Hypothalamus (tissue), 51 donors: ENCODE results near the gene DMRTC2.

Experiments used
- DNase-seq, 51 donors: peaks; one replicate each; lab custom pipeline; 2025; lab: John Stamatoyannopoulos, UW

The DMRTC2 gene

DNA sequence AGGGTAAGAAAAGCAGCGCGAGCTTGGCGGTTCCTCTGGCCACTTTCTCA lies at the start of gene DMRTC2:
TSS of gene DMRTC2 (plus strand) at position 42 of the 50 bp plus-strand sequence. CDS start 2,387 bp downstream, outside the sequence.
- no peak for DNase-seq

DNA sequence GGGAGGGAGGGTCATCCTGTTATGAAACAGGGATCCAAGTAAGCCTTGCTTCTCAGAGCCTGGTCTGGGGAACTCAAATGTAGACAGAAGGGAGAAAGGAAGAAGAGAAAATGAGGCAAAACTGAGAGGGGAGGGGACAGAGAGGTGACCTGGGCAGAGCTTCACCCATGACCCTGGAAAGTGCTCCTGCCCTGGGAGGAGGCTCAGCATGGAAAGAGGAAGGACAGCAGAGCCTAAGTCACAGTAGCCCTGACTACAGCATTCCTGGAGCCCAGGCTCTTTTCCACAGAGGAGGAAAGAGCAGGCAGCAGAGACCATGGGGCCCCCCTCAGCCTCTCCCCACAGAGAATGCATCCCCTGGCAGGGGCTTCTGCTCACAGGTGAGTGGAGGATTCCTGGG lies 48.5 kb upstream of the DMRTC2 start, which contains the start of gene CEACAM3:
TSS of gene CEACAM3 (plus strand) at position 226 of the 400 bp plus-strand sequence. CDS start at position 317, 91 bp downstream.
- no peak for DNase-seq

DNA sequence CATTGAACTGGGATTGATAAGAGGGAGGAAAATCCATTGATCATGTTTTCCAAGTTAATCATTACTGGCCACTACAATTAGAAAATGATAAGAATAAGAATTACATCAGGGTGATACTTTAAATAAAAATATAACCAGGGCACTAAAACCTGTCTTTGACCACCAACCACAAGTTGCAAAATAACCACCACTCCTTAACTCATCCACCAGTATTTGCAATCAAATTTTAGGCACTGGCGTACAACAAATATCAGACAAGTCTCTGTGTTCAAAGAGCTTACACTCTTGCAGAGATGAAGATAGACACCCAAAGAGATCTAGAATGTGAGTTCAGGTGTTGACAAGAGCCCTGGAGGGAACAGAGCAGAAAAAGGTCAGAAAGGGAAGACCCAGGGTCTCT lies 47.9 kb upstream of the DMRTC2 start:
- no peak for DNase-seq

DNA sequence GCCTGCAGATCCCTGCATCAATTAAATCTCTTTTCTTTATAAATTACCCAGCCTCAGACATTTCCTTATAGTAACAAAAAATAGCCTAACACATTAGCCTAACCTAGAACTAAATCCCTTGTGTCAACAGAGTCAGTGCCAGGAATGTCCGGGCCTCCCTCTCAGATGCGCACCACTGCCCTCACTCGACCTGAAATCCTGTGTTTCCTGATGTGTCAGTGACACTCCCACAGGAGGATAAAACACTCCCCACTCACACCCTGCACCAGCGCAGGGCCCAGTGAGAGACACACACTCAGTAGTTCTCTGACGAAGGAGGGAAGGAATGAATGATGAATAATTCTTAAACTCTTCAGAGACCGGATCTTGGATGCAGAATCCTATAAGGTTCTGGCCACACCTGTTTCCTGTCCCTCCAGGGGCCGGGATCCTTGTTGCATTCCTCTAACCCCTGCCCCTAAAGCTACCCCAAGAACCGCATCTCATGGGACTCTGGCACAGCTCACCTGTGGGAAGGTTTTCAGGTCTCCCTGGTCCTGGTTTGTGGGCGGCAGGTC lies 45.3 kb upstream of the DMRTC2 start:
- no peak for DNase-seq

DNA sequence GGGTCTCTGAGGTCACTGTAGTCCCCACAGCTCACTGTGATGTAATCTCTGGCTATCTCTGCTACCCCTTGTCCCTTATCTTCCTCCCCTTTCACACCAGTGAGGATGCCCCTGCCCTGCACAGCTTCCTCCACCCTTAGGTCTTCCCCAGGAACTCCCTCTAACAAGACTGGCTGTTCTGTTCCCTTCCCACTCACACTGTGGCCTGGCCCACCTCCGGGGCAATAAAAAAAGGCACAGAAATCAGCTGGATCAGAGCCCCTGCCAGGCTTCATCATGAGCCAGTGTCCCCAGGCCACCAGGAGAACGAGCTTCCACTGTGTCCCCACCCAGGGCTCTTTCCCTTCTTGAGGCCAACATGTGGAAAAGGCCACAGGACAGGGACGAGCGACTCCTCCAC lies 43.8 kb upstream of the DMRTC2 start:
- no peak for DNase-seq

DNA sequence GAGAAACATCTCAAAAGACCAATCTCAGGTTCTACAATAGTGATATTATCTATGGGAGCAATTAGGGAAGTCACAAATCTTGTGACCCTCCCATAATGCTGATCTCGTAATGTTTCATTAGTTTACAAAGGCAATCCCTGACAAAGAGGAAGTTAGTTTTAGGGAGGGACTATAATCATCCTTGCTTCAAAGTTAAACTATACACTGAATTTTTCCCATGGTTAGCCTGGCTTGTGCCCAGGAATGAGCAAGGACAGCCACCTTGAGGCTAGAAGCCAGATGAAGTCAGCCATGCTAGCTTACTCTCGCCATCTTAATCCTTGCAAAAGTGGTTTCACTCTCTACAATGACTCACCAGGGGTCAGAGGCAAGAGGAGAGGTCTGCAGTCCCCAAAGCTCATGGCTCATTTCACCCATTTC lies 43.0 kb upstream of the DMRTC2 start:
- DNase-seq = no peak

DNA sequence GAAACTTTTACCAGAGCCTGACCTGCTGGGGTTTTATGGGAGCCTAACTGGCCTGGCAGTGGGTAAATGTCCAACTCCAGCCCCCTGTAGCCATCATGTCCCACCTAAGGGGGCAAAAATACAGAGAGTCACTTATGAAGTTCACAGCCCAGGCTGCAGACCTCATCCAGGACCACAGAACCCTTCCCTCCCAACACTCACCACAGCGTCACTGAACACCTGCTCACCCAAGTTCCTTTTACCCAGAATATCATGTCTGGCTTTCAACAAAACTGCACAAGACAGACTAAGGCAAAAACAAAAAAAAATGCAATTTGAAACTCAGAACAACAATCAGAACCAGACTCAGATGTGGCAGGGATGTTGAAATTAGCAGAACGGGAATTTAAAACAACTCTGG lies 42.1 kb upstream of the DMRTC2 start:
- DNase-seq = no peak

DNA sequence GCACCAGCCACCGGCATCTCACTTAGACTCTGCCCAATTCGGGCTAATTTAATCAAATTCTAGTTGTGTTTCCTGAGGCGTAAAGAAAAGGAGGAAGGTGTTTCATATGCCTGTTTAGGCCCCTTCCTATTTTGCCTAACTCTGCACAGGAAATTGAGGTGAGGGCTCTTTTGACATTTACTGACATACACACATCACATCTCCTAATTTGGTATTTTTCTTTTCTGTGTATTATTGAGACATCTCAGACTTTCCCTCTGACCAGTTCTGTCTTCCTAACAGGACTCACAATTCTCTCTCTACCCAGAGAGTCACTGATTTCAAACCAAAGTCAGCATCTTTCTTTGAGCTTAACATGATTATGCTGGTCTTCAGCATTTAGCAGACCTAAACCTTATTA lies 40.5 kb upstream of the DMRTC2 start:
- no peak for DNase-seq

DNA sequence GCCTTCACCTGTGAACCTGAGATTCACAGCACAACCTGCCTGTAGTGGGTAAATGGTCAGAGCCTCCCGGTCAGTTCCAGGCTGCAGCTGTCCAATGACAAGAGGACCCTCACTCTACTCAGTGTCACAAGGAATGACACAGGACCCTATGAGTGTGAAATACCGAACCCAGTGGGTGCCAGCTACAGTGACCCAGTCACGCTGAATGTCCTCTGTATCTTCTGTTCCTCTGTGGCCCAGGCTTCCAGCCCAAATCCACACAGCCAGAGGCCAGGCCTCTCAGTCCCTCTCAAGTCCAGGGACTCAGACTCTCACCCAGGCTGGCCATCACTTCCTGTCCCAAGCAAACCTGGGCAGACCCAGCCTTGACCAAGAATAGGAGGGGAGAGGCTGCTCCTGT lies 37.7 kb upstream of the DMRTC2 start:
- no peak for DNase-seq

DNA sequence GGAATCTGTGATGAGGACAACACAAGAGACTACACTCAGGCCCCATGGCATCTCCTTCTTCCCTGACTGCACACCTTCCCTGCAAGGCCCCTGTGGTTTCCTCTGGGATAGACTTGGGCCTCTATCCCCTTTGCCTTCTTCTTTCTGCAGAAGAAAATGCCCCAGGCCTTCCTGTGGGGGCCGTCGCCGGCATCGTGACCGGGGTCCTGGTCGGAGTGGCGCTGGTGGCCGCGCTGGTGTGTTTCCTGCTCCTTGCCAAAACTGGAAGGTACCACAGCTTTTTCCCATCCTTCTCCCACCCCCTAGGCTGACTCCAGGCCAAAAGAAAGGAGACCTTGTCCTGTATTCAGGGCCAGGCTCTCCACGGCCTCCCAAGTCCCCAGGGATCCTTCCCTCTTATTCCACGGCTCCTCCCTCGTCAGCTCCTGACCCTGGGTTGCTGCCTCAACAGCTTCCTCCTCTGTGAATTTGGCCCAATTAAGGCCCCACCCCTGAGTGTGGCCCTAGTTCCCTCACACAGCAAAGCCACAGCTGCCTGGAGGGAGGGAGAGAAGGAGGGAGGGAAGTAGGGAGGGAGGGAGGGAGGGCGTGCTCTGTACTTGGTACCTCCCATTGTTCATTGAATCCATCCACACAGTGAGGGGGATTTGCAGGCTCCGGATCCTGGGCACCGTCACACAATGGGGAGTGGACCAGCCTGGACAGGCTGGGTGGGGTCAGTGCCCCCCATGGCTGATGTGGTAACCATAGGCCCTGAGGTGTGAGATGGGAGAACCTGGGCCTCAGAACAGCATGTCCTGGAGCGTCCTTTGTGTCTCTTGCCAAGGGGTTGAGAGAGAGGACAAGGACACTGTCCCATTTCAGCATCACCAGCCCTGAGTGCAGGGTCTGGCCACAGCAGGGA lies 35.9 kb upstream of the DMRTC2 start:
- peak in 1 of 51 donors; percentile 1 for DNase-seq

DNA sequence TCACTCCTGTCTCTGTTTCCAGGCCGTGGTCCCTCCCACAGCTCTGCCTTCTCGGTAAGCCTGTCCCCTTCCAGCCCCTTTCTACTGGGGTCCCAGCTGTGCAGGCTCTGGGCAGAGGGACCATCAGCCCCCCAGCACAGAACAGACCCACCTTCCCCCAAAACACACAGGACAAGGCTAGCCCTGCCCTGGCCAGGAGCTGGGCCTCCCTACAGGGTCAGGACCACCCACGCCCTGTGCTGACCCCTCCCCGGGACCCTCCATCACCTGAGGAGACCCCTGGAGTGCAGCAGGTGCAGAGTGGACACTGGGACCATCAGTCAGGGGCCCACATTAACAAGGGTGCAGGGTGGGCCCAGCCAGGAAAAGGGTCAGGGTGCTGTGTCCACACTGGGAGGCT lies 34.5 kb upstream of the DMRTC2 start:
- no peak for DNase-seq

DNA sequence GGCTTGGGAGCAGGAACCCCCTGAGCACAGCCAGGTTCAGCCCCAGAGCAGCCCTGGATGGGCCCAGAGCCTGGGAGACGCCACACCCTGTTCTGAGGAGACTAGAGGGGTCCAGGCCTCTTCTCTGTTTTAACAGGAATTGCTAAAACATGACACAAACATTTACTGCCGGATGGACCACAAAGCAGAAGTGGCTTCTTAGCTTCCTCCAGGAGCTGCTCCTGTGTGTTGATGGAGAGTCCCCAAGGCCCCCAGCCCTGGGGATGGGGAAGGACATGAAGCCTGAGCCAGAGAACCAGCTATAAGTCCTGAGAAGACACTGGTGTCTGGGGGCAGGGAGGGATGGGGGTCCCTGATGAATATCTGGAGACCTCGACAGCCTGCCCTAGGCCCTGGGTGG lies 33.8 kb upstream of the DMRTC2 start:
- peak in 13 of 51 donors; percentile 1 to 37 (median 6) for DNase-seq

DNA sequence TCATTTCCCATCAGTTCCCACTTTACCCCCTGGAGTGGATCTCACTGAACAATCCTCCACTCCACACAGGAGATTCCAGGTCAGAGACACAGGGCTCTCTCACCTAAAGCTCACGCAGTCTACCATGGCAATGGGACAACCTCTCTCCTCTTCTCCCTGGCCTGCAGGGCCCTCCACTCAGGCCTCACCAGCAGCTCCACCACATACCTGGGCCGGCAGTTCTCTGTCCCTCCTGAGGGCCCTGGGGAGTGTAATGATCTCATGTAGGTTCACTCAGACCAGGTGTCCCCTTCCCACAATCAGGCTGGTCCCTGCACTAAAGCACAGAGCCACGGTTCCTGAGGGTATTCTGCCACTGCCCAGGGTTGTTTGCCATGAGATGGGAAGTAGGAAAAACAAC lies 32.9 kb upstream of the DMRTC2 start:
- no peak for DNase-seq

DNA sequence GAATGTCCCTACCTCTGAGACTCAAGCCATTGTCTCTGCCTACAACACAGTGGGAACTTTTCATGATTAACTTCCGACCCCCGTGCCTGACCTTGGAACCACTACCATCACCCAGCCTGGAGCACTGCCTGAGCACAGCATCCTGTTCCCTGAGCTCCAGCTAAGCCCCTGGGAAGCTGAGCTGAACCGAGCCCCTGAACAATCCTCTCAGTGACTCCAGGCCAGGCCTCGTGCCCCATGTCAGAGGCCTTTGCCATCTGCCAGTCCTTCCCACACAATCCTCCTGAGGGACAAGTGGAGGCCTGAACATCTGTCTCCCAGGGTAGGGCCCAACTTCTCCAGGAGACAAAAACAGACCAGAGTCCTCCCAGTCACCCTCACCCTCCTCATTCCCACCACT lies 30.9 kb upstream of the DMRTC2 start:
- DNase-seq = no peak

DNA sequence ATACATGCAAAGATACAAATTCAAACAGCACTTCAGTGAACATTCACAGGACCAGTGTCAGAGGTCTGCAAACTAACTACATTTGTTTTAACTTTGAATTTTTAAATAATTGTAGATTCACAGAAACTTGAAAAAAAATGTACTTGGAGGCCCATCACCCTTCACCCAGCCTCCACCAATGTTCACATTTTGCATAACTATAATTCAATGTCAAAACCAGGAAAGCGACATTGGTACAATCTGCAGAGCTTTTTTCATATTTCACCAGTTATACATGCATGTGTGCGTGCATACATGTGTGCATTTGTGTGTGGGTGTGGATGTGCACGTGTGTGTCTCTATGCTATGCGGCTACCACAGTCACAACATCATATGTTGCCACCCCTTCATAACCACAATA lies 29.5 kb upstream of the DMRTC2 start:
- DNase-seq = no peak

DNA sequence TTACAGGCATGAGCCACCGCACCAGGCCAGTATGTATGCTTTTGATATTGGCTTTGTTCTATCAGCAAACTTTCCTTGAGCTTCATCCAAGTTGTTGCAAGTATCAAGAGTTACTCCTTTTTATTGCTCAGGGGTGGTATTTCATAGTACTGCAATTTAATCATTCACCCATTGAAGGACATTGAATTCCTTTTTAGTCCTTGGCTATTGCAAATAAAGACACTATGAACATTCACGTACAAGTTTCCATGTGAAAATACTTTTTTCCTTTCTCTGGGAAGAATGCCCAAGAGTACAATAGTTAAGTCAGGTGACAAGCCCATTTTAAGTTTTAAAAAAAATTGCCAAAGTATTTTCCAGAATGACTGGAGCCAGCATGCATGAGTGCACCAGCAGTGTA lies 28.1 kb upstream of the DMRTC2 start:
- no peak for DNase-seq

DNA sequence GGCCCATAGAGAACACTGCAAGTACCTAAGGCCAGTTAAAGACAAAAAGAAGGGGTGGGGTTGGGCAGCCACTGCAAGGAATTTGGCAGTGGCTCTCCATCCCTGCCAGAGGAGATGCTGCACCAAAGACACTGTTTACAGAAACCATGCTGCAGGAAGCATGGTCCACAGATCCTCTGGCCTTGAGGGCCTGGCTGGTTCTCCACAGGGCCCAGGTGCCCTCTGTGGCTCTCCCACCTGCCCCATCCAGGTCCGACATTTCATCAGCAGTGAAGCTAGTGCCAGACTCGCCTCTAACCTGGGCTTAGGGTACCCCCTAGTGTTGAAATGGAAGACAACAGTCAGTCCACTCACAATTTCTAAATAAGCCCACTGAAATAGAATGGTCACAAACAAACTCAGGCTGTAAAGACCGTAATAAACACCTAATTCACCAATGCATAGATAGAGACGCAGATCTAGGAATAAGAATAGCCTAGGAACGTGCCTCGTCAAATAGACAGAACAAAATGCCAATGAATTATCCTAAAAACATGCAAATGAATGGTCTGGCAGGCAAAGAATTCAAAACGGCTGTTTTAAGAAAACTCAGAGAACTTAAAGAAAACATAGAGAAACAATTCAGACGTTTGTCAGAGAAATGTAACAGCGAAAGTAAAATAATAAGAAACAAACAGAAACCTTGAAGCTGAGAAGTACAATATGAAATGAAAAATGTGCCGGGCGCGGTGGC lies 23.7 kb upstream of the DMRTC2 start:
- peak in 8 of 51 donors; percentile 1 to 20 (median 6) for DNase-seq

DNA sequence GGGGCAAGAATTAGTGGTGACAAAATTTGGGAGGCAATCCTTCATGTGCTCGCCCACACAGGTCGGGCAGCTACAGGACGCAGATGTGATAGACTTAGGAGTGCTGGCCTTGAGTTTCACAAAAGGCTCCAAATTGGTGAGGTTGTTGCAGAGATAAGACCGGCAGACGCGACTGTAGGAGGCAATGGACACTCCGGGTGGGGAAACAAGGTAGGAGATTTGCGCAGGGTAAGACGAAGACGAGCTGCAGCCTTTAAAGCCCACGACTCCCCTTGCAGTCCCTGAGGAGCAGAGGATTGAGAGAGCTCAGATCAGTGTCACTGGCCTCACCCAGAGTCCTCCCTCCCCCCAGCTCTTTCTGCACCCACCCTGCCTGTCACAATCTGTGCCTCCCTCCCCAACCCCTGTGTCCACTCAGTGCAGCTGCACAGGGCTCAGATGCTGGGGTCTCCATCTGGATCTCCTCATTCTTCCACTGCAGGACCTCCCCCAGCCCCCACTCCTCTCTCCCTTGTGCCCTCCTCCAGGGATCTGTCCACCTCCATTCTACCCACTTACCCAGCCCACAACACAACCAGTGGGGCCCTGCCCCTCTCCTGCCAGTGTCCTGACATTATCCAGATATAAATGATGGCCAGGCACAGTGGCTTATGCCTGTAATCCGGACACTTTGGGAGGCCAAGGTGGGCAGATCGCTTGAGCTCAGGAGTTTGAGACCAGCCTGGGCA lies 6.7 kb upstream of the DMRTC2 start:
- no peak for DNase-seq

DNA sequence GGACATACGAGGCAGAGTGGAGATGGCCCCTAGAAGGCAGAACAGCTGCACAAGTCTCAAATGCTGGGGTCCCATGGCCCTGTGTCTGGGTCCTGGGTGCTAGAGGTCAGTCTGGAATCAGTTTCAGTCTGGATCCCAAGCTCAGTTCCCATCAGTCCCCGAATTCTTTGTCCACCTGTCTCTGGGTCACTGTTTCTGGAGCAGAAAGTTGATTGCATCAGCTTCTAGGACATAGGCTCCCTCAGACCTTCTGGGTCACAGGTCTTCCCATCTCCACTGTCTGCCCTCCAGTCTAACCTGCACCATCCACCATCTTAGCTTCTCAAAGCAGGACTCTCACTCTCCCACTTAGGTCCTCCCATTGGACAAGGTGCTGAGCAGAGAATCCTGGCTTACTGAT lies 5.6 kb upstream of the DMRTC2 start:
- DNase-seq = no peak

DNA sequence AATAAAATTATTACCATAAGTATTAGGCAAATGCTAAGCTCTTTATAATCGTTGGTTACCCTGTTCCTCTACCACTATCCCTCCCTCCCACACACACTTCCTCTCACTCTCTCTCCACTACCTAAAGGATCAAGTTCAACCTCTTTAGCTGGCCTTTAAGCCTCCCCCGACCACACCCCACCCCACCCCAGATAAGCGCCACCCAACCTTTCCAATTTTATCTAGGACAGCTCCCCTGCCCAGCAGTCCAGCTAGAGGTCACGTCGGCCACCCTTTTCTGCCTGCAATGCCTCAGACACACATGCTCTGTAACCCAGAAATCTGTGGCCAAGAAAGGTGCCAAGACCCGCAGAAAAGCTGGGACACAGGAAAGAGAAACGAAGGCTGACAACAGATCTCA lies 1.5 kb upstream of the DMRTC2 start:
- no peak for DNase-seq

DNA sequence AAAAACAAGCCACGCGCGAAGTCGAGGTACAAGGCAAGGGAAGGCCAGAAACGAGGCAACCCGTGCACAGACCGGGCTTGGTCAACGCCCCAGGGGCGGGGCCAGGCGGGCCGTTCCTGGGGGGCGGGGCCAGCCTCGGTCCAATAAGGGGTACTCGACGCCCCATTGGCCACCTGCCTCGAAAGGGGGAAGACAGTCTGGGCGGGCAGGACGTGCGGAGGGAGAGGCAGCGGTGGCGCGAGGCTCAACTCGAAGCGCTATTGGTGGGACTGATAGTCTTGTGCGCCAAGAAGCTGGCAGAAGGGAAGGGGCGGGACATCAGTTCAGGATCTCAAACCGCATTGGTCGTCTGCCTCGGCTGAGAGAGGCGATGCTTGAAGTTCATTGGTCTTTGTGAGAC lies 241 bp upstream of the DMRTC2 start, which contains the start of gene LYPD4:
TSS of gene LYPD4 (minus strand) at position 83 of the 400 bp plus-strand sequence. CDS start 5,398 bp downstream, outside the sequence.
- no peak for DNase-seq
